ENCODE results near the gene ABCC2. TPM values are rescaled to one million over a fixed set of nuclear protein-coding genes. Genes with fewer than 3 reads are reported as not detected.
A peak's percentile ranks its signal among the peaks of the same experiment; 100 is the strongest.

The ABCC2 gene
- total and polyA plus RNA-seq, 2 of the 4 experiments (the other 2 are of a cell fraction), result 0.21 to 0.36 TPM

DNA sequence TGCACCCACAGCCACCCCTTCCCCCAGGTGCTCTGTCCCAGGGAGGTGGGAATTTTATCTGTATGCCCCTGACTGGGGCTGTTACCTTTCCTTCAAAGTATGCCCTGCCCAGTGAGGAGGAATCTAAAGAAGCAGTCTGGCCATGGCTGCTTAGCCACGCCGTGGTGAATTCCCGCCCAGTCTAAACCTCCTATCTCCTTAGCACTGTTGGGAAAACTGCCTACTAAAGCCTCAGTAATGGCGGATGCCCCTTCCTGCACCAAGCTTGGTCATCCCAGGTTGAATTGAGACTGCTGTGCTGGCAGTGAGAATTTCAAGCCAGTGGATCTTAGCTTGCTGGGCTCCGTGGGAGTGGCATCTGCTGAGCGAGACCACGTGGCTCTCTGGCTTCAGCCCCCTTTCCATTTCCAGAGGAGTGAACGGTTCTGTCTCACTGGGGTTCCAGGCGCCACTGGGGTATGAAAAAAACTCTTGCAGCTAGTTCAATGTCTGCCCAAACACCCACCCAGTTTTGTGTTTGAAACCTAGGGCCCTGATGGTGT, 87.2 kb downstream of the ABCC2 start:
- no CpG with 5 or more reads among the region's 9 CpGs for WGBS, 2 experiments (ENCODE audit: extremely low coverage in 2 of 2, insufficient read length in 1 of 2)
- ChIA-PET CTCF (interaction anchor here (0.5 to 0.7 kb wide), 3 partner anchors 10 to 139 kb away, joined by 3 read pairs; no protein-coding TSS in a partner anchor), POLR2A (ENCODE audit: unreplicated experiment) (interaction anchor here (0.5 kb wide), 1 partner anchor 9 kb away, joined by 3 read pairs; no protein-coding TSS in a partner anchor)
- no peak overlapping the region for H3K56ac ChIP-seq (ENCODE audit: extremely low read depth, insufficient read depth, low read length)
- H4K91ac ChIP-seq (ENCODE audit: insufficient read depth, low read depth, low read length), result no peak overlapping the region
- H2AK9ac ChIP-seq (replicated peaks; ENCODE audit: low read depth, low read length, poor library complexity), result no peak overlapping the region
- H3K36me3 ChIP-seq (ENCODE audit: control insufficient read depth, insufficient read depth, low read length), result no peaks in the 10 kb centered on the region; the same call in 1 of the 2 replicates
- no peak overlapping the region for H3K14ac ChIP-seq (replicated peaks; ENCODE audit: low read depth, low read length)
- H2BK15ac ChIP-seq (ENCODE audit: low read depth, low read length), result no peak overlapping the region
- no peak overlapping the region for H3K4me3 ChIP-seq (ENCODE audit: insufficient read depth, low read depth, low read length)
- ATAC-seq (ENCODE audit: low read depth) (no peak), DNase-seq (no peak)
- no peak overlapping the region for H4K5ac ChIP-seq (ENCODE audit: low read depth, low read length)
- in situ Hi-C loops (cut with MboI; ENCODE audit: low sequenced_read_pairs) (no loop called here), dilution Hi-C loops (cut with HindIII; ENCODE audit: low sequenced_read_pairs, unreplicated experiment) (no loop called here), intact Hi-C loops (cut with micrococcal nuclease) (no loop called here)
- no peak overlapping the region for H3K4me2 ChIP-seq (ENCODE audit: low read depth, low read length)
- H3K9ac ChIP-seq (ENCODE audit: low read depth, low read length), result no peak overlapping the region
- no peak overlapping the region for H3K27ac ChIP-seq (ENCODE audit: insufficient read depth, low read length)
- no peak overlapping the region for H3K23ac ChIP-seq (ENCODE audit: low read depth, low read length)
- H2AFZ ChIP-seq (replicated peaks; ENCODE audit: low read length, poor library complexity), result no peak overlapping the region
- H2BK20ac ChIP-seq (ENCODE audit: low read depth, low read length), result peak overlapping the region; percentile 18; the same call in 1 of the 2 replicates
- no peak overlapping the region for H4K8ac ChIP-seq (ENCODE audit: low read depth in 2 of 2, low read length in 2 of 2)
- H3K27me3 ChIP-seq (ENCODE audit: control insufficient read depth, insufficient read depth, low read length), result no peaks in the 10 kb centered on the region; the same call in 1 of the 2 replicates
- TF ChIP-seq SMC3 (IDR thresholded peaks at IDR 0.05; ENCODE audit: low read depth, low read length) (no peak), CEBPB (IDR thresholded peaks at IDR 0.05; ENCODE audit: low read depth, low read length) (no peak), NFE2L2 (IDR thresholded peaks at IDR 0.05; ENCODE audit: low read depth, low read length) (no peak), MAFK (IDR thresholded peaks at IDR 0.05; ENCODE audit: low read depth, low read length) (no peak), POLR2A (IDR thresholded peaks at IDR 0.05; ENCODE audit: low read depth, low read length) (no peak), FOS (IDR thresholded peaks at IDR 0.05; ENCODE audit: low read depth, low read length) (no peak)
- 0 out of 2 replicates have a peak, but pooled peaks cover 2% of the 10 kb centered on the region for H3K4me1 ChIP-seq (ENCODE audit: control insufficient read depth, insufficient read depth, low read length)
- no peak overlapping the region for H2BK120ac ChIP-seq (ENCODE audit: low read depth, low read length)
- H3K9me3 ChIP-seq (ENCODE audit: control insufficient read depth, insufficient read depth, low read length), result no peaks in the 10 kb centered on the region
- H4K20me1 ChIP-seq (ENCODE audit: insufficient read depth, low read length), result no peaks in the 10 kb centered on the region
- no peak overlapping the region for H3K18ac ChIP-seq (ENCODE audit: low read depth, low read length)
- H3K4ac ChIP-seq (ENCODE audit: low read depth, low read length), result no peak overlapping the region
- H2AK5ac ChIP-seq (ENCODE audit: low read depth, low read length), result 0 out of 2 replicates have a peak overlapping the region, but pooled peaks have one; percentile 16
- H3K9me1 ChIP-seq (ENCODE audit: insufficient read depth, low read length), result peaks cover 11% of the 10 kb centered on the region
- peaks cover under 1 to 6% of the 10 kb centered on the region in 2 experiments; a peak in 2 of 4 replicates for H3K79me1 ChIP-seq (ENCODE audit: low read depth in 1 of 2, low read length in 2 of 2)
- H2BK5ac ChIP-seq (ENCODE audit: low read depth, low read length, poor library complexity, severe bottlenecking), result no peak overlapping the region
- no TSS peak for BruUV-seq (replicated peaks)

All from IMR-90 (cell line).